GM15510 (cell line): ENCODE measurements around the gene SRP54.

Source experiments
- POLR2A ChIP-seq: IDR thresholded peaks from 3 replicates; pipeline ENCODE4 v1.6.1; 2011; ENCODE audit warnings: borderline replicate concordance; ENCODE audit not compliant: insufficient read length; ENCODE audit errors: extremely low read depth

SRP54 gene

DNA sequence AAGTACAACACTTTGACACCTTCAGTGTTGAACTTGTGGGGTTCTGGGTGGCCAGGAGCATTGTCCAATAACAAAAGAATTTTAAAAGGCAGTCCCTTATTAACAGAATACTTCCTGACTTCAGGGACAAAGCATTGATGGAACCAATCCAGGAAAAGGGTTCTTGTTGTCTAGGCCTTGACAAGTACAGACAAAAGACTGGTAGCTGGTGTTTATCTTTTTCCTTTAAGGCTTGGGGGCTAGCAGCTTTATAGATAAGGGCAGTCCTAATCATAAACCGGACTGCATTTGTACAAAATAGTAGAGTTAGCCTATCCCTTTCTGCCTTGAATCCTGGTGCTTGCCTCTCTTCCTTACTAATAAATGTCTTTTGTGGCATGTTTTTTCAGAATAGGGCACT lies 90.7 kb downstream of the SRP54 start:
- TF ChIP-seq POLR2A, result no peak

- TF ChIP-seq POLR2A, result no peak
Measured at GRCh38 chr14:35078082-35078481, 95.3 kb downstream of the SRP54 start.
